Endothelial cell of umbilical vein (primary cell): Measurements from ENCODE around the gene YAP1. TPM values are rescaled to one million over a fixed set of nuclear protein-coding genes. Genes with fewer than 3 reads are reported as not detected.

Source experiments
- BruUV-seq: library from RNA; stranded (reverse); fragments of 400-500 nt; replicated peaks from 2 replicates; lab custom pipeline; 2021; lab: Mats Ljungman, UMichigan
- CTCF ChIA-PET: fragments of 300-600, 350-600 bp; sonication (Branson Sonifier 250); formaldehyde crosslinking; loops from one replicate; lab custom pipeline; 2021; ENCODE audit warnings: antibody characterized with exemption, inconsistent platforms; lab: Charles Lee
- POLR2A ChIA-PET: fragments of 300-600, 350-600 bp; sonication (Branson Sonifier 250); formaldehyde crosslinking; loops from one replicate; lab custom pipeline; 2021; ENCODE audit warnings: antibody characterized with exemption, inconsistent platforms; lab: Charles Lee
- DNase-seq: peaks from one replicate; pipeline ENCODE4 v3.0.0-alpha.2; 2011; ENCODE audit warnings: low read depth, low spot score
- FAIRE-seq: peaks from 2 replicates; lab custom pipeline; 2011; peaks lifted over from hg19 to GRCh38; lab: Jason Lieb, UNC
- H2AFZ ChIP-seq: 2 replicates; pipeline ENCODE4 v1.6.0; 2012; ENCODE audit warnings: low read depth, low read length, control low read depth, inconsistent platforms
- H3K27ac ChIP-seq: 2 replicates; pipeline ENCODE4 v1.5.1; 2011; ENCODE audit warnings: low read depth, mild to moderate bottlenecking, control low read depth, low read length, moderate library complexity; ENCODE audit not compliant: insufficient read depth
- H3K27me3 ChIP-seq, 2 experiments: 2 replicates each; pipeline versions ENCODE4 v1.6.0 to v1.6.1; 2011; ENCODE audit warnings: low read length in 2 of 2, mixed read lengths in 1 of 2; ENCODE audit not compliant: control insufficient read depth in 2 of 2, insufficient read depth in 2 of 2
- H3K36me3 ChIP-seq, 2 experiments: 2 replicates in 1 of 2; 3 replicates in 1 of 2; pipeline ENCODE4 v1.5.1; 2011; ENCODE audit warnings: low read length in 2 of 2, mild to moderate bottlenecking in 1 of 2, moderate library complexity in 1 of 2; ENCODE audit not compliant: control insufficient read depth in 2 of 2, insufficient read depth in 2 of 2; ENCODE audit errors: extremely low read depth in 1 of 2
- H3K4me1 ChIP-seq: 3 replicates; pipeline ENCODE4 v1.5.1; 2011; ENCODE audit warnings: mild to moderate bottlenecking, low read length; ENCODE audit not compliant: control insufficient read depth, insufficient read depth; ENCODE audit errors: extremely low read depth
- H3K4me2 ChIP-seq: 2 replicates; pipeline ENCODE4 v1.6.1; 2011; ENCODE audit warnings: low read length, control low read depth, mixed read lengths; ENCODE audit not compliant: insufficient read depth
- H3K4me3 ChIP-seq, 3 experiments: fragments of 200-600 bp in 1 of 3; sonication (generic), shearing (Covaris generic) in 1 of 3; replicated peaks in 1 of 3; 2 replicates each; pipeline ENCODE4 v1.5.1; 2011 to 2016; ENCODE audit warnings: control low read depth in 3 of 3, low read length in 3 of 3, mild to moderate bottlenecking in 2 of 3, inconsistent platforms in 1 of 3, low read depth in 1 of 3, moderate library complexity in 1 of 3; ENCODE audit not compliant: insufficient read depth in 1 of 3
- H3K79me2 ChIP-seq: 2 replicates; pipeline ENCODE4 v1.6.0; 2012; ENCODE audit warnings: low read length, inconsistent platforms; ENCODE audit not compliant: control insufficient read depth, insufficient read depth
- H3K9ac ChIP-seq: replicated peaks from 2 replicates; pipeline ENCODE3; 2011; ENCODE audit warnings: low read length, control low read depth; ENCODE audit not compliant: insufficient read depth; ENCODE audit errors: extremely low read depth
- H3K9me1 ChIP-seq: replicated peaks from 3 replicates; pipeline ENCODE4 v1.6.0; 2011; ENCODE audit warnings: mild to moderate bottlenecking, low read length; ENCODE audit not compliant: control insufficient read depth, insufficient read depth; ENCODE audit errors: extremely low read depth
- H3K9me3 ChIP-seq: replicated peaks from 2 replicates; pipeline ENCODE4 v1.5.1; 2012; ENCODE audit warnings: low read length, inconsistent platforms; ENCODE audit not compliant: control insufficient read depth, insufficient read depth
- H4K20me1 ChIP-seq: replicated peaks from 2 replicates; pipeline ENCODE3; 2011; ENCODE audit warnings: mild to moderate bottlenecking, low read length; ENCODE audit not compliant: control insufficient read depth, insufficient read depth; ENCODE audit errors: extremely low read depth
- EZH2 ChIP-seq: IDR thresholded peaks from 2 replicates; pipeline ENCODE4 v1.6.1; 2012; ENCODE audit warnings: borderline replicate concordance, low read depth, mild to moderate bottlenecking, moderate library complexity, low read length, inconsistent platforms; ENCODE audit not compliant: severe bottlenecking
- FOS ChIP-seq: IDR thresholded peaks from 2 replicates; pipeline ENCODE4 v1.6.1; 2011; ENCODE audit warnings: mild to moderate bottlenecking, low read length, moderate library complexity, borderline replicate concordance; ENCODE audit not compliant: insufficient read depth
- GATA2 ChIP-seq: IDR thresholded peaks from 2 replicates; pipeline ENCODE4 v1.7.0; 2011; ENCODE audit warnings: low read depth, mild to moderate bottlenecking, moderate library complexity, mixed read lengths, low read length; ENCODE audit not compliant: insufficient read length, insufficient read depth
- JUN ChIP-seq: IDR thresholded peaks from 2 replicates; pipeline ENCODE4 v1.6.1; 2011; ENCODE audit warnings: borderline replicate concordance, low read depth; ENCODE audit not compliant: insufficient read length, insufficient read depth
- MYC ChIP-seq: IDR thresholded peaks from one replicate; pipeline ENCODE4 v1.6.1; 2011; ENCODE audit warnings: mild to moderate bottlenecking, low read depth, low read length
- POLR2A ChIP-seq: IDR thresholded peaks from 2 replicates; pipeline ENCODE4 v1.6.1; 2012; ENCODE audit warnings: low read depth, mild to moderate bottlenecking, control low read depth, low read length
- POLR2AphosphoS5 ChIP-seq: IDR thresholded peaks from 2 replicates; pipeline ENCODE4 v1.6.1; 2012; ENCODE audit warnings: low read depth, mild to moderate bottlenecking, control low read depth, low read length, moderate library complexity; ENCODE audit not compliant: insufficient read depth
- dilution Hi-C: fragments of 300-500 bp; cut with MboI; formaldehyde crosslinking; loops from one replicate; pipeline ENCODE4 v1.15.0; 2019; ENCODE audit warnings: low sequenced_read_pairs; ENCODE audit not compliant: extremely low pct_ligation_motif_present
- intact Hi-C: fragments of 100-400 bp; cut with micrococcal nuclease; formaldehyde crosslinking; loops from one replicate; pipeline ENCODE4 v1.10.0; 2022
- polyA plus RNA-seq, 4 experiments: library from polyadenylated mRNA; depleted of rRNA in 3 of 4; stranded (reverse) in 3 of 4; unstranded in 1 of 4; fragments of >200 nt; gene quantifications; 2 replicates each; pipeline versions ENCODE4 v1.2.1 to v1.2.3, GENCODE V29; 2011 to 2012; ENCODE audit warnings: missing spikeins in 1 of 4
- total RNA-seq: library from RNA; stranded (reverse); gene quantifications from 2 replicates; pipeline ENCODE4 v1.2.3, GENCODE V29; 2021
- TF ChIP-seq, protein P1 (sequence below), 2 donors: IDR thresholded peaks; 1 replicate in 1 of 2; 2 replicates in 1 of 2; pipeline ENCODE4 v1.5.1; 2011; ENCODE audit warnings: low read length in 2 of 2, mild to moderate bottlenecking in 2 of 2, moderate library complexity in 2 of 2, control low read depth in 1 of 2, inconsistent platforms in 1 of 2, low read depth in 1 of 2; ENCODE audit not compliant: insufficient read depth in 1 of 2; ENCODE audit errors: extremely low read depth in 1 of 2
- TF ChIP-seq, protein P2 (sequence below): IDR thresholded peaks from 2 replicates; pipeline ENCODE4 v1.6.1; 2011; ENCODE audit not compliant: insufficient read depth, insufficient read length

Gene YAP1
- total and polyA plus RNA-seq, 2 donors (not counting 3 experiments of a cell fraction or from before 2014, with no cell fraction given), result 32.6 to 48.9 TPM

GRCh38 chr11:102116453-102117205 is 6.4 kb downstream of the YAP1 start:
- peaks cover 41% of the 10 kb centered on the region for H4K20me1 ChIP-seq
- peaks cover 3 to 4% of the 10 kb centered on the region in 2 experiments for H3K36me3 ChIP-seq
- dilution Hi-C loops (no loop called here), intact Hi-C loops (loop anchor here (10.0 kb wide), 1 partner anchor 678 kb away; the partner anchor contains the start of gene MMP1)
- CTCF ChIA-PET, result interaction anchor here (1.3 to 1.5 kb wide), 2 partner anchors 109 to 178 kb away, joined by 3 read pairs; no protein-coding TSS in a partner anchor
- POLR2A ChIA-PET, result no interaction called here
- no peak for FAIRE-seq
- H3K4me2 ChIP-seq, result no peak overlapping the region
- H3K79me2 ChIP-seq, result peaks cover 6% of the 10 kb centered on the region
- no peak overlapping the region for H3K27ac ChIP-seq
- no peak overlapping the region for H3K4me3 ChIP-seq
- H3K9me1 ChIP-seq, result no peaks in the 10 kb centered on the region
- DNase-seq, result no peak
- TF ChIP-seq POLR2AphosphoS5 (no peak), JUN (no peak), FOS (no peak), EZH2 (no peak), POLR2A (no peak), MYC (no peak), GATA2 (no peak)
- TF ChIP-seq, protein P1, sequence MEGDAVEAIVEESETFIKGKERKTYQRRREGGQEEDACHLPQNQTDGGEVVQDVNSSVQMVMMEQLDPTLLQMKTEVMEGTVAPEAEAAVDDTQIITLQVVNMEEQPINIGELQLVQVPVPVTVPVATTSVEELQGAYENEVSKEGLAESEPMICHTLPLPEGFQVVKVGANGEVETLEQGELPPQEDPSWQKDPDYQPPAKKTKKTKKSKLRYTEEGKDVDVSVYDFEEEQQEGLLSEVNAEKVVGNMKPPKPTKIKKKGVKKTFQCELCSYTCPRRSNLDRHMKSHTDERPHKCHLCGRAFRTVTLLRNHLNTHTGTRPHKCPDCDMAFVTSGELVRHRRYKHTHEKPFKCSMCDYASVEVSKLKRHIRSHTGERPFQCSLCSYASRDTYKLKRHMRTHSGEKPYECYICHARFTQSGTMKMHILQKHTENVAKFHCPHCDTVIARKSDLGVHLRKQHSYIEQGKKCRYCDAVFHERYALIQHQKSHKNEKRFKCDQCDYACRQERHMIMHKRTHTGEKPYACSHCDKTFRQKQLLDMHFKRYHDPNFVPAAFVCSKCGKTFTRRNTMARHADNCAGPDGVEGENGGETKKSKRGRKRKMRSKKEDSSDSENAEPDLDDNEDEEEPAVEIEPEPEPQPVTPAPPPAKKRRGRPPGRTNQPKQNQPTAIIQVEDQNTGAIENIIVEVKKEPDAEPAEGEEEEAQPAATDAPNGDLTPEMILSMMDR (IDR thresholded peaks at IDR 0.05; ENCODE audit: extremely low read depth in 1 of 2, insufficient read depth in 1 of 2, low read depth in 1 of 2, low read length in 2 of 2), result no peak
- TF ChIP-seq, protein P2, sequence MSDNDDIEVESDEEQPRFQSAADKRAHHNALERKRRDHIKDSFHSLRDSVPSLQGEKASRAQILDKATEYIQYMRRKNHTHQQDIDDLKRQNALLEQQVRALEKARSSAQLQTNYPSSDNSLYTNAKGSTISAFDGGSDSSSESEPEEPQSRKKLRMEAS, result no peak
- H3K9me3 ChIP-seq, result no peaks in the 10 kb centered on the region
- H2AFZ ChIP-seq, result no peak overlapping the region
- no peak overlapping the region for H3K9ac ChIP-seq
- peaks cover 13% of the 10 kb centered on the region for H3K4me1 ChIP-seq
- BruUV-seq, result no TSS peak
- peaks cover 6 to 41% of the 10 kb centered on the region in 2 experiments for H3K27me3 ChIP-seq
